Mononuclear cell (primary cell): ENCODE measurements around the gene IRF7. TPM values are rescaled to one million over a fixed set of nuclear protein-coding genes. Genes with fewer than 3 reads are reported as not detected.

Experiments used
- H3K27me3 ChIP-seq: 2 replicates; pipeline ENCODE4 v1.6.0; 2011; ENCODE audit warnings: low read length, control low read depth; ENCODE audit not compliant: insufficient read depth
- H3K4me1 ChIP-seq: 2 replicates; pipeline ENCODE4 v1.5.1; 2011; ENCODE audit warnings: mild to moderate bottlenecking, low read length, control low read depth; ENCODE audit not compliant: insufficient read depth
- H3K4me3 ChIP-seq: 2 replicates; pipeline ENCODE4 v1.5.1; 2011; ENCODE audit warnings: mild to moderate bottlenecking, low read length, moderate library complexity
- H3K9me3 ChIP-seq: 2 replicates; pipeline ENCODE4 v1.5.1; 2011; ENCODE audit warnings: low read depth, mild to moderate bottlenecking, control low read depth, low read length
- total RNA-seq: library from RNA; depleted of rRNA; stranded (reverse); fragments of >200 nt; gene quantifications from one replicate; pipeline ENCODE4 v1.2.3, GENCODE V29; 2012

The IRF7 gene
- total RNA-seq, 1 donor = 50.9 TPM

DNA sequence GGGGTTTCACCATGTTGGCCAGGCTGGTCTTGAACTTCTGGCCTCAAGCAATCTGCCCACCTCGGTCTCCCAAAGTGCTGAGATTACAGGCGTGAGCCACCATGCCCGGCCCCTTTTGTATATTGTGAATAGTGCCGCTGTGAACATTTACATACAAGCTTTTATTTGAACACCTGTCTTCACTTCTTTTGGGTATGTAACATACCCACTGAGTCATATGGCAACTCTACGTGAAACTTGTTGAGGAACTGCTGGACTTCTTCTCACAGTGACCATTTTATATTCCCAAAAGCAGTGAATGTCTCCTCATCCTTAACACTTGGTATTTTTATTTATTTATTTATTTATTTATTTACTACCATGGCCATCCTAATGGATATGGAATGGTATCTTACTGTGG, 15.1 kb upstream of the IRF7 start:
- H3K27me3 ChIP-seq = peaks cover 4% of the 10 kb centered on the region

DNA sequence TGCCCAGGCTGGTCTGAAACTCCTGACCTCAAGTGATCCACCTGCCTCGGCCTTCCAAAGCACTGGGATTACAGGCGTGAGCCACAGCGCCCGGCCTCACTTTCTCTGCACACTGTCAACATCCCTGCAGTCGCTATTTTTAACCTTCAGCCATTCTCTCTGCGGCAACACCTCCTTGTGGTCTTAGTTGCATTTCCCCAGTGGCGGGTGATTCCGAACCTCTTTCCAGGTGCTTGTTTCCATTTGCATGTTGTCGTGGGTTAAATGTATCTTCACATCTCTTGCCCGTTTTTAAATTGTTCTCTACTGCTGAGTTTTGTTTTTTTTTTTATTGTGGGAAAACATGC, 13.5 kb upstream of the IRF7 start:
- peaks cover 4% of the 10 kb centered on the region for H3K27me3 ChIP-seq
- H3K4me3 ChIP-seq = no peak overlapping the region
- no peaks in the 10 kb centered on the region for H3K9me3 ChIP-seq
- H3K4me1 ChIP-seq = peaks cover 10% of the 10 kb centered on the region

More for the DNA sequence above, 15.1 kb upstream of the IRF7 start:
- no peaks in the 10 kb centered on the region for H3K9me3 ChIP-seq
- H3K4me1 ChIP-seq = peaks cover 10% of the 10 kb centered on the region
- H3K4me3 ChIP-seq = no peak overlapping the region

DNA sequence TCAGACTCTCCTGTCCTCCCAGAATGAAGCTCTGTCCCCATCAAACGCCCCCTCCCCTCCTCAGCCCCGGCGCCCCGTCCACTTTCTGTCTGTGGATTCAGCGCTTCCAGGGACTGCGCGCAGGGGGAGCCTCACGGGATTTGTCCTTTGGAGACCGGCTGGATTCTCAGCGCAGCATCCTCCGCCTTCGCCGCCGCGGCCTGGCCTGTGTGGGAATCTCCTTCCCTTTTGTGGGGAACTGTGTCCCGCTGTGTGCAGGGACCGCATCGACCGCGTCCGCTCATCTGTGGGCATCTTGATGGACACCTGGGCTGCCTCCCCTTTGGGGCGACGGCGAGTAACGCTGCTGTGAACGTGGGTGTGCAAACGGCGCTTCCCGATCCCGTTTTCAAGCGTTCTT, 12.3 kb upstream of the IRF7 start:
- Histone ChIP-seq H3K4me3 (no peak overlapping the region), H3K9me3 (no peaks in the 10 kb centered on the region), H3K27me3 (peaks cover 4% of the 10 kb centered on the region), H3K4me1 (peaks cover 10% of the 10 kb centered on the region)

DNA sequence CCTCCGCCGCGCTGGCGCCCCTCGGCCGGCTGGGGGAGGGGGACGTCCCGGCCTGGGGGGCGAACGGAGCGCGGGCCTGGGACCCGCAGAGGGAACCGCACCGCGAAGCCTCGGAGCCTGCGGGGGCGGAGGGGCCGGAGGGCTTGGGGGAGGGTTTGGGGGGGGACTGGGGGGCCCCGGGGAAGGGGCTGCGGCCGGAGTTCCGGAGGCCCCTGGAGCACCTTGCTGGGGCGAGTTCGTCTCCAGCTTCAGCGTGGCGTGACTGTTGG, 11.5 kb upstream of the IRF7 start:
- Histone ChIP-seq H3K27me3 (peaks cover 4% of the 10 kb centered on the region), H3K4me3 (no peak overlapping the region), H3K9me3 (no peaks in the 10 kb centered on the region), H3K4me1 (peaks cover 10% of the 10 kb centered on the region)

DNA sequence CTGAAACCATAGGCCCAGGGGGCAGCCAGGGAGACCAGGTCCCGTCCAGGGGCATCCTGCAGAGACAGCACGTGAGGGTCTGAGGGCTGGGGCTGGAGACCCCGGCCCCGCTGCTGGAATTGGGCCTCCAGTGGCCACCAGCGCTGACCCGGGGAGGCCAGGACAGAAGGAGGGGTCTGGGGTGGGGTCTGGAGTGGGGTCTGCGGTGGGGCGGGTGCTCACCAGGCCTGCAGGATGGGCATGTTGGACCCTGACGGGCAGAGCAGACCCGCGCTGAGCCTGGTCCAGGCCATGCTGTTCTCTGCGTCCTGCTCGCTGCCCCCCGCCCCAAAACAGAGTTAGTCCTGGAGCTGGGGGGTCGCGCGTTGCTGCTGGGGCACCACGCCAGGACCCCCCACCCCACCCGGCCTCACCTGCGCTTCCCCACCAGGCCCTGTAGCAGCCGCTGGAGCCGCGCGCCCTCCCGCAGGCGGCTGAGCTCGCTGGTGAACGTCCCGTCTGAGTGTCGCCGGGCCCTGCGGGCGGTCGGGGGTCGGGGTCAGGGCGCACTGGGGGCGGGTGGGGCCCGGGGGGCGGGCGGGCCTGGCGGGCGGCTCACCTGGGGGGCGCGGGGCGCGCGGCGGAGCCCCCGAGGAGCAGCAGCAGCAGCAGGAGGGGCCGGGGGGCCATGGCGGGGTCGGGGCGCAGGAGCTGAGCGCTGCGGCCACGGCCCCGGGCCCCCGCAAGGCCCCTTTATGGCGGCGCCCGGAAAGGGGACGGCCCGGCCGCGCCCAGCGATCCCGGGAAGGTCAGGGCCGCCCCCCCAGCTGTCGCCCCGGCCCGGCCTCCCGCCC, 10.9 kb upstream of the IRF7 start, which contains the start of gene SCT:
SCT (minus strand) TSS at position 707 of the 833 bp plus-strand sequence; CDS start at position 669, 38 bp downstream.
- H3K27me3 ChIP-seq = peaks cover 4% of the 10 kb centered on the region
- H3K4me3 ChIP-seq = no peak within 1 kb of the TSS
- peaks cover 10% of the 10 kb centered on the region for H3K4me1 ChIP-seq
- no peaks in the 10 kb centered on the region for H3K9me3 ChIP-seq

DNA sequence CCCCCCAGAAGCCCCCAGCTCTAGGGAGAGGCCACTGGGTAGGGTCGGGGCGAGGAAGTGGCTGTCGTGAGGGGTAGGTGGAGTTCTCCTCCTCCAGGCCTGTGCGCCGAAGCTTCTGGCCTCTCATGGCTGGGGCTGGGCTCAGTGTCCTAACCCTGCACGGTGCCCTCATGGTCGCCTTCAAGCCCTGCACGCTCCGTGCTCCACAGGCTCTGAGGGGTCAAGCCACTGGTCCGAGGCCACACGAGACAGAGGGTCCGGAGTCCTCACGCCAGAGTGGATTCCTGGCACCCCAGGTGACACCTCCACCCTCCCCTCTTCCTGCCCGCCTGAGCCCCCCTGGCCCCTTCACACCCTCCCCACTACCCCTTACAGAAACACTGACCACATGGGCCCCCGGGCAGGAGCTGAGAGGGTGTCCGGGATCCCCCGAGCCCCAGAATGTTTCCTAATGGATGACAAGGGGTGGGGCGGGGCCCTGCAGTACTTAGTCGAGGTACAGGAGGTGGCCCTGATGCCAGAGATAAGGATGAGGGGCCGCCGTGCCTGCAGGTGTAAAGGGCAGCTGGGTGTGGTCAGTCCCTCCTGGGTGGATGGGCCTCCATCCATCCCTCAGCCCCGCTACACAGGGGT, 10.0 kb upstream of the IRF7 start:
- Histone ChIP-seq H3K4me3 (no peak overlapping the region), H3K27me3 (peaks cover 4% of the 10 kb centered on the region), H3K9me3 (no peaks in the 10 kb centered on the region), H3K4me1 (peaks cover 10% of the 10 kb centered on the region)

DNA sequence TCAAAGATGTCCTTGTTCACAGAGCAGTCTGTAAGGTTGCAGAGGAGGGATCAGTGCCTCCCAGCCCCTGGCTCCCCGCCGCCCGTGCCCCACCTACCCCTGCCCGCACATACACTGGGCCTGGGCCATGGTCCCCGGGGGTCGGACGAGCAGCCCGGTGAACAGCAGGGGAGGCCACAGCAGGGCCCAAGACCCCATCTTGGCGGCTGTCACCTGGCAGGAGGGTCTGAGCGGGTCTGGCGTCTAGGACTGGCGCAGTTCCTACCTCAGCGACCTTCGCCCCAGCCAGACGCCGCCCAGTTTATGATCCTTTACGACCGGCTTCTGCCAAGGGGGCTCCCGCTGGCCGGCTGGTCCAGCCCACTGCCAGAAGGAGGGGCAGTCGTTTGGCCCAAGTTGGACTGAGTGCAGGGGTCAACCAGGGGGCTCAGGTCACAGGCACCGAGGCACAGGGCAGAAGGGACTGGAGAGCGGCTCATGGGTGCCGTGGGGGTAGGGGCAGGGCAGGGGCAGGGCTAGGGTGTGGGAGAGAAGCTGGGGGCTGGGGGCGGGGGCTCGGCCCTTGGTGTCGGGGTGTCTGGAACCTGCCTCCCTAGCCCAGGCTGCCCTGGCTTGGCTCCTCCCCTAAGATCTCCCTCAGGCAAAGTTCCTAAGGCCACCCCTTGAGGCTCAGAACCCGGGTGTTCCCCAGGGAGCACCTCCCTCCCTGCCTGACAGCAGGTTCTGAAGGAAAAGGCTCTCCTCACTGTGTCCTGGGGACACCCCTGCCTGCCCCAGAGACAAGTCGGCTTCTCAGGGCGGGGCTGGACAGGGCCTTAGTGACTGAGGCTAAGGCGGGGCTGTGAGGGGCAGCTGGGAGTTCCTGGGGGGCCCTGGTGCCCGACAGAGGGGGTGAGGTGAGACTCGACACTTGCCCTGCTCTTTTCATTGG, 9.2 kb upstream of the IRF7 start, which contains the start of gene CDHR5:
CDHR5 (minus strand) TSS at position 251 of the 931 bp plus-strand sequence; CDS start at position 198, 53 bp downstream.
- peaks cover 10% of the 10 kb centered on the region for H3K4me1 ChIP-seq
- peaks cover 4% of the 10 kb centered on the region for H3K27me3 ChIP-seq
- H3K4me3 ChIP-seq = no peak within 1 kb of the TSS
- H3K9me3 ChIP-seq = no peaks in the 10 kb centered on the region

DNA sequence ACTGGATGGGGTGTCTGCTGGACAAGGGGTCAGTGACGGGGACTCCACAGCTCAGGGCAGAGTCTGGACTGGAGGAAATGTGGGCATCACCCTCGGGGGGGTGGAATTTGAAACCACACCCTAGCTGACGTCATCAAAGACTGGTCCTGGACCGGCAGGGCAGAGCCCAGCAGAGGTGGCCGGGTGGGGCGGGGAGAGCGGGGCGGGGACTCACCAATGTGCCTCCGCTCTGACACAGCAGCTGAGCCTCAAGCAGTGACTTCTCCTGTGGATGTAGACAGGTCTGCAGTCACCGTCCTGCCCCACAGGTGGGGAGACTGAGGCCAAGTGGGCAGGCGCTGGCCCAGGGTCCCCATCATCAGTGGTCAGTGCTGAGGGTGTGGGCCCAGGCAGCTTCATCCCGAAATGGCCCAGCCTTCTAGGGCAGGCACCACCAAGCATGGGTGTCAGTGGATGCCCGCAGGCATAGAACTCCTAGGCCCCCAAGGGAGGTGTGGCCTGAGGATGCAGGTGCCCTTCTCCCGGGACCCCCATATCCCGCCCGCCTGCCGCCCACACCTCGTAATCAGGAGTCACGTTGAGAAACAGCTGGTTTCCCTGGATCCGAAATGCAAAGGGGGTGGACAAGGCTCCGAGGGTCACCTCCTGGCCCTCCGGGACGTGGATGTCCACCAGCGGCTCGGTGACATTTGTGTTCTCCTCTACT, 8.4 kb upstream of the IRF7 start:
- Histone ChIP-seq H3K4me1 (peaks cover 7% of the 10 kb centered on the region), H3K27me3 (peaks cover 4% of the 10 kb centered on the region)

DNA sequence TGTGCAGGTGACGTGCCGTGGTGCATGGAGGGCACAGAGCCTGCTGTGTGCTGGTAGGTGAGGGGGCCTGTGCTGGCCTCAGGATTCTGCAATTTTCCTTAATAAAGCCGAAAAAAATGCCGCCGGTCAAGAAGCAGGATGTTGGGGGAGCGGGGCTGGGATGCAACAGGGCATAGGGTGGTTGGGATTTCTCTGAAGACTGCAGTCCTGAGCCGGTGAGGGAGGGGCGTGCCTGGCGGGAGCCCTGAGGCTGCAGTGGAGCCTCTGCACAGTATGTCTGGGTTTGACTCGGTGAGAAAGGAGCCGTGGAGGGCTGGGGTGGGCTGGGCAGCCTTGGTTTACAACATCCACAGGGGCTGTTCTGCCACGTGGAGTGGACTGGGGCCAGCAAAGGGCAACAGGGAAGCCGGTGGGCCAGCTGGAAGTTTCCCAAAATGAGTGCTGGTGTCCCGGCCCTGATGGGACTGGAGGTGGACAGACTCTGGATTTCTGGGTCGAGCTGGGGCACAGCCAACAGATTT, 7.7 kb upstream of the IRF7 start:
- H3K4me3 ChIP-seq = no peak overlapping the region
- no peaks in the 10 kb centered on the region for H3K4me1 ChIP-seq
- no peaks in the 10 kb centered on the region for H3K9me3 ChIP-seq
- peaks cover 4% of the 10 kb centered on the region for H3K27me3 ChIP-seq

More for the DNA sequence above, 8.4 kb upstream of the IRF7 start:
- Histone ChIP-seq H3K4me3 (no peak overlapping the region), H3K9me3 (no peaks in the 10 kb centered on the region)

DNA sequence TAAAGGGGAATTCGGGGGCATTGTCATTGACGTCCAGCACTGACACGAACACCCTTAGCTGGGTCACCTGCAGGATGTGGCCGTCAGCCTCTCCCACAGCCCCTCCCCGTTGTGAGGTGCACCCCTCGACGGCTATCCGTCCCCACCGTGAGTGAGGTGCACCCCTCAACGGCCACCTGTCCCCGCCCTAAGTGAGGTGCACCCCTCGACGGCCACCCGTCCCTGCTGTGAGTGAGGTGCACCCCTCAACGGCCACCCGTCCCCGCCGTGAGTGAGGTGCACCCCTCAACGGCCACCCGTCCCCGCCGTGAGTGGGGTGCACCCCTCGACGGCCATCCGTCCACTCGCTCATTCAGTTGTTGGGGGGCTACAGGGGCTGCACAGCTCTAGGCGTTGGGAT, 6.1 kb upstream of the IRF7 start:
- no peak overlapping the region for H3K4me3 ChIP-seq
- H3K27me3 ChIP-seq = no peaks in the 10 kb centered on the region
- no peaks in the 10 kb centered on the region for H3K9me3 ChIP-seq
- peaks cover 4% of the 10 kb centered on the region for H3K4me1 ChIP-seq

DNA sequence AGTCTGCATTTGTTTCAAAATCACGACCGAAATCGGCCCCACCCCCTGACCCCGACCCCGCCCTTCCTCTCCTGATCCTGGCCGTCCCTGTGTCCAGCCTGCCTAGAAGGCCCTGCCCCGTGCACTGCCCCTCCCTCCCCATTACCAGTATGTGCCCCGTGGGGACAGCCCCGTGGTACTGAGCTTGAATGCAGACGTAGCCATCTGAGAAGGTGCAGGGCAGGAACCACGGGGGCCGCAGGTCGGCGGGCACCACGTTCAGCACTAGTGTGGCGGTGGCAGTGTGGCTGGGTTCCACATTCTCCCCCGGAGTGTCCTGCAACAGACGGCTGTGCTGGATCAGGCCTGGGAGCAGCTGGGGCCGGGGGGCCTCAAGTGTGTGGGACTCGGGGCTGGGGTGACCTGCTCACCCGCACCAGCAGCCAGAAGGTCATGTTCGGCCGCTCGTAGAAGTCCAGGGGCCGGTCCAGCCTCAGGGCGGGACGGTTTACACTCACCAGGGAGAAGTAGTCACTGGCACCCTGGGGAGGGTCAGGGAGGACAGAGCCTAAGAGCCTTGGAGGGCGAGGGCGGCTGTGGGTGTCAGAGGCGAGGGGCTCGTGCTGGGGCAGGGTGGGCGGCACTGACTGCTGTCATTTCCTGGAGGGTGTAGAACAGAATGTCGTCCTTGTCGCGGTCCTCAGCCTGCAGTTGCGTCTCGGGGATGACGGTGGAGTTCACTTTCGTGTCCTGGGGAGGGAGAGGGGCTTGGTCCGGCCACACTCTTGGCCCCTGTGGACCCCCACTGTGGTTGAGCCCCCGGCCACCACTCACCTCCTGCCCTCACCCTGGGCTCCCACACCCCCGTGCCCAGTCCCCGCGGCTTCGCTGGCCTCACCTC, 5.4 kb upstream of the IRF7 start:
- no peaks in the 10 kb centered on the region for H3K27me3 ChIP-seq
- no peak overlapping the region for H3K4me3 ChIP-seq
- no peaks in the 10 kb centered on the region for H3K9me3 ChIP-seq
- peaks cover 10% of the 10 kb centered on the region for H3K4me1 ChIP-seq

DNA sequence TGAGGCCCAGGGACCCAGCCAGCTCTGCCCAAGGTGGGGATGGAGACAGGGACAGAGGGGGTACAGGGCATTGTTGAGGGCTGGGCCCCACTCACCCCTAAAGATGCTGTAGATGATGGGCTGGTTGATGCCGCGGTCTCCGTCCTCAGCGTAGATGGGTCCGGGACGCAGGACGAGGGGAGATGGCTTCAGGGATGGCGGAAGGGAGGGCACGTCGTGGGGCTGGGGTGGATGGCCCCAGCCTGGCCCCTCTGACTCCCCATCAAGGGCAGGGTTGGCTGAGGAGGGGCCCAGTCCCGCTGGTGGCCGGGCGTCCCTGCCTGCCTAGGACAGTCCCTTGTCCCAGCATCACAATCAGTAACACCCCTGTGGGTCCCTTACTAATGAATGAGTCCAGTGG, 4.5 kb upstream of the IRF7 start:
- Histone ChIP-seq H3K27me3 (no peaks in the 10 kb centered on the region), H3K4me1 (peaks cover 13% of the 10 kb centered on the region), H3K4me3 (no peak overlapping the region), H3K9me3 (no peaks in the 10 kb centered on the region)

DNA sequence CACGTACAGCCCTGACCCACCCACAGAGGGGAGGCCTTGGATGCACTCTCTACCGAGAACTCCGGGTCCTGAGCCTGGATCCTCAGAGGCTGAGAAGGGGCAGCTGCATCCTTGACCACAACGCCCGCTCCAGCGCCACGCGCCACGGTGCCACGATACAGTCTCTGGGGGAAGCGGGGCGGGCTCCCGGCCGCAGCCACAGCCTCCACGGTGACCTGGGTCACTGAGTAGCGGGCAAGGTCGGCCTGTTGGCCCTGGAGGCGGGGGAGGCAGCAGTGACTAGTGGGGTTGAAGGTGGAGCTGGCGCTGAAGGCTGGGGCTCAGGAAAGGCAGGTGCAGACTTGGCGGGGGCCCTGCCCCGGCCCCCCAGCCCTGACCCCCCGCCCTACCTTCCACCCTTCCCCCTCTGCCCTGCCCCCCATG, 3.9 kb upstream of the IRF7 start:
- Histone ChIP-seq H3K4me3 (no peak overlapping the region), H3K4me1 (peaks cover 18% of the 10 kb centered on the region), H3K9me3 (no peaks in the 10 kb centered on the region)

More for the DNA sequence above, 3.9 kb upstream of the IRF7 start:
- no peaks in the 10 kb centered on the region for H3K27me3 ChIP-seq
